ENCODE measurements around the gene TMCC2.
"Not testable (repeated sequence)": the region's sequence is repeated elsewhere in the genome, so short reads cannot be mapped to it uniquely, and the experiment has no call there.

The TMCC2 gene

GRCh38 chr1:205227584-205228013, at the start of gene TMCC2:
TMCC2 (plus strand) TSS chr1:205227946; CDS start chr1:205228565, 619 bp downstream.
- peak; percentile 82 for DNase-seq

- no peak for DNase-seq
Observed at GRCh38 chr1:205179842-205180241, 47.9 kb upstream of the TMCC2 start.

DNA sequence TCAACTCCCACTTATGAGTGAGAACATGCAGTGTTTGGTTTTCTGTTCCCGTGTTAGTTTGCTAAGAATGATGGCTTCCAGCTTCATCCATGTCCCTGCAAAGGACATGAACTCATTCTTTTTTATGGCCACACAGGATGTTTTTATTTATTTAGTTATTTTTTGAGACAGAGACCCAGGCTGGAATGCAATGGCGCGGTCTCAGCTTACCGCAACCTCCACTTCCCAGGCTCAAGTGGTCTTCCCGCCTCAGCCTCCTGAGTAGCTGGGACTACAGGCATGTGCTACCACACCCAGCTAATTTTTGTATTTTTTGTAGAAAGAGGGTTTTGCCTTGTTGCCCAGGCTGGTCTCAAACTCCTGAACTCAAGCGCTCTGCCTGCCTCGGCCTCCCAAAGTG, 47.4 kb upstream of the TMCC2 start:
- DNase-seq = not testable (repeated sequence)

DNA sequence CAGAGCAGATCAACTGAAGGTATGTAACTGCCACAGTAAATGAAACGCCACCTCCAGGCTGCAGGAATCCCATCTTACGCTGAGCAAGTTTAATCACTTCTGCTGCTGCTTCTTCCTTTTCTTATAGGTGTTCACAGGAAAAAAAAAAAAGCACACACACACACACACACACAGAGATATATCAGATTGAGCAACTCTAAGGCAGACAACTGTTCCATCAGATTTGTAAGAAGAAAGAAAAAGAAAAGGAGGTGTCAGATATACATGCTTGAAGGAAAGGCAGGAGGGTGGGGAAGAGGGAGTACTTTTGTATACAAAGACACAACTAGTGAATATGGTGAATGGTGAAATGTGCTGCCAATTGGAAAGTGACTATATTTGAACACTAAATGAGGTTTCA, 44.8 kb upstream of the TMCC2 start:
- DNase-seq = no peak

- no peak for DNase-seq
Observed at GRCh38 chr1:205183676-205184335, 43.9 kb upstream of the TMCC2 start.

- no peak for DNase-seq
Observed at GRCh38 chr1:205186191-205186590, 41.6 kb upstream of the TMCC2 start.

- DNase-seq = no peak
Observed at GRCh38 chr1:205187420-205187819, 40.3 kb upstream of the TMCC2 start.

GRCh38 chr1:205188098-205188497, 39.6 kb upstream of the TMCC2 start:
- no peak for DNase-seq

DNA sequence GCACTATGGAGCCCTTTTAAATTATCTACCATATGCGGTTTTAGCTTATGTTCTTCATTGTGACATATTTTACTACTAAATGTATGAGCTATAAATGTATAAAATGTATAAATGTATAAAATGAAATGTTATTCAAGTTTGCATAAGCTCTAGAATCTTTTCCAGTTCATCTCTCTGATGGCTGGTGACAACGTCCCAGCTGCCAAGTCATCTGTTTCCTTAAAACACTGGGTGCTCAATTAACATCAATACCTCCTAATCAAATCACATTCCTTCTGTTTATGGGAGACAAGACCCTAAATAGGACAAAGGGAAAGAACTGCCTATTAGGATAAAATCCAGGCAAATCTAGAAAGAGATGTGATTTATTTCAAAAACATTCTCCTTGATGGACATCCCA, 39.1 kb upstream of the TMCC2 start:
- DNase-seq = no peak

- DNase-seq = no peak
Observed at GRCh38 chr1:205189131-205189530, 38.6 kb upstream of the TMCC2 start.

DNA sequence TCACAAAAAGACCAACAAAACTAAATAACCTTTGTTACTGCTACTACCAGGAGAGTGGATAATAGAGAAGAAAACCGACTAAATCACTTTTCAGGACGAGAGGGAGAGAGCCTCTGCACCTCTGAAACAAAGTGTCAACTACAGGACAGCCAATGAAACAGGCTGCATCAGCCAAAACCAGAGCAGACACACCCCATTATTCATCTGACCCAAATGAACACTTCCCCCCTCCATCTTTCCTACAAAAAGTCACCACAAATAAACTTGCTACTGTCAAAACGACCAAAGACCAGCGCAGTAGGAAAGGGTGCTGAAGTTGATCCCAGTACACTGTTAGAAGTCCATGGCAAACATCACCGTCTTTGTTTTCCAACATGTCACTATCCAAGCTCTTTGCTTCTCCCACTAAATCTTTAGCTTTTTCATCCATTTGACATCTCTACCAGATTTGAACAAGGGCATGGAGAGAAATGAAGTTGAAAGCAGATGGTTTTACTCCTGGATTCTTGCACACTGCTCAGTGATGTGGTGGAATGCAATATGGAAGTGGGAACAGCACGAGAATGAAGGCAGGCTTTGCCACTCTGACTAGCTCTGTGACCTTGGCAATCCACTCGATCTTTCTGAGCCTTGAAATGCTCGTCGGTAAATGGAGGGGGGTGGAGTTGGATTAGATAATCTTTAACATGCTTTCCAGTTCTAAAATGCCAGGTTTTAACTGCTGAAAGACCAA, 36.7 kb upstream of the TMCC2 start:
- no peak for DNase-seq

GRCh38 chr1:205191622-205192021, 36.1 kb upstream of the TMCC2 start:
- no peak for DNase-seq

DNA sequence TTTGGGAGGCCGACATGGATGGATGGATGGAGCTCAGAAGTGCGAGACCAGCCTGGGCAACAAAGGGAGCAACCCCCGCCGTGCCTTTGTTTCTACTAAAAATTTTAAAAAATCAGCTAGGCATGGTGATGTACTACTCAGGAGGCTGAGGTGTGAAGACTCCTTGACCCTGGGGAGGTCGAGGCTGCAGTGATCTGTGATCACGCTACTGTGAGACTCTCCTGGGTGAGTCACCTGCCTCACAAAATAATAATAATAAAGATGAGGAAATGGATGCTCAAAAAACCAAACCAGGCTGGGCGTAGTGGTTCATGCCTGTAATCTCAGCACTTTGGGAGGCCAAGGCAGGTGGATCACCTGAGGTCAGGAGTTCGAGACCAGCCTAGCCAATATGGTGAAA, 35.5 kb upstream of the TMCC2 start:
- no peak for DNase-seq

GRCh38 chr1:205199090-205199930, 28.4 kb upstream of the TMCC2 start:
- DNase-seq = peak; percentile 35

DNA sequence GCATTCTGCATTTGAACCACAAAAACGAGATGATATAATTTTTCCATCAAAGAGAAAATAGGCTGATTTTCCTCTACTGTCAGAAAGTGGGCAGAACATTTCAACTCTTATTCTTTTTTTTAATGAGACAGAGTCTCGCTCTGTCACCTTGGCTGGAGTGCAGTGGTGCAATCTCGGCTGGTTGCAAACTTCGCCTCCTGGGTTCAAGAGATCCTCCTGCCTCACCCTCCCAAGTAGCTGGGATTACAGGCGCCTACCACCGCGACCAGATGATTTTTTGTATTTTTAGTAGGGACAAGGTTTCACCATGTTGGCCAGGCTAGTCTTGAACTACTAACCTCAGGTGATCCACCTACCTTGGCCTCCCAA, 27.8 kb upstream of the TMCC2 start:
- DNase-seq = peak; percentile 17

- DNase-seq = no peak
Observed at GRCh38 chr1:205204552-205204951, 23.2 kb upstream of the TMCC2 start.

GRCh38 chr1:205205055-205205454, 22.7 kb upstream of the TMCC2 start:
- no peak for DNase-seq

- DNase-seq = no peak
Observed at GRCh38 chr1:205208811-205209210, 18.9 kb upstream of the TMCC2 start.

- DNase-seq = peak; percentile 29
Observed at GRCh38 chr1:205210756-205211168, 17.0 kb upstream of the TMCC2 start.

- DNase-seq = peak; percentile 91
Observed at GRCh38 chr1:205211169-205211838, 16.4 kb upstream of the TMCC2 start, which contains the start of gene DSTYK. DSTYK (minus strand) TSS chr1:205211702; CDS start chr1:205211535, 167 bp downstream.

- no peak for DNase-seq
Observed at GRCh38 chr1:205211839-205212536, 15.8 kb upstream of the TMCC2 start.

DNA sequence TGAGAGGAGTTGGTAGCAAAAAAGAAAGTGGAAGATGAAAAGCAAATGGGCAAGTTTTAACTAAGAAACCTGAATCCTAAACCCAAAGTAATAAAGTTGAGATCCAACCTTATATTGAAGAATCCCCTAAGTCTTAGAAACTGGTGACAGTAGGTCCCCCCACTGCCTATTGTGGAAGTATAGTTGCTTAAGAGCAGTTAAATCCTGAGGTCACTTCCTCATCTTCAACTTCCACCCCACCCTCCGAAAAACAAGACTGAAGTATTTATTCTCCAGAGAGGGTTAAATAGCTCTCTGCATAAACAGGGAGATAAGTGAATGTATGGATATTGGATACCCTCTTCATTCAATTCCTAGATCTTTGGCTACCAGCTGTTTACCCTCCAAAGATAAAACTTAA, 13.0 kb upstream of the TMCC2 start:
- DNase-seq = no peak
